HG02623 (cell line): ENCODE data around the gene TAF1B.
"Not testable (repeated sequence)": the region's sequence is repeated elsewhere in the genome, so short reads cannot be mapped to it uniquely, and the experiment has no call there.

ENCODE experiments used
- ATAC-seq: cut with Tn5 transposase; IDR thresholded peaks from one replicate; pipeline ENCODE4 v1.9.1; 2021; ENCODE audit warnings: moderate library complexity; ENCODE audit not compliant: unreplicated experiment

TAF1B gene

DNA sequence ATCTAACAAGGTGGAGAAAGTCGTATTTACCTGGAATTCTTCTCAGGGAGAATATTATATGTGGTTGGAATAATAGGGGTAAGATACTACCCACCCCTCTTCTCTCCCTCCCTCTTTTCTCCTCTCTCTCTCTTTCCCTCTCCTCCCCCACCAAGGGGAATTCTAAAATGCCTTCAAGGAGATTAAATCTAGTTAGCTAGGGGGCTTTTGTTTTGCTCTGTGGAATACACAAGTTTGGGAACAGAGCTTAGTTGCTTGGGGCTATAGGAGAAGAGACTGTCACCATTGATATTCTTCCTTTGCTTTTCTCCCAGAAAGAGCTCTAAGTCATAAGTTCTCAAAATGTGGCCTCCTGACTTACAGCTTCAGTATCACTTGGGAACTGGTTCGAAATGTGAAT is 34.5 kb downstream of the TAF1B start:
- no peak for ATAC-seq

DNA sequence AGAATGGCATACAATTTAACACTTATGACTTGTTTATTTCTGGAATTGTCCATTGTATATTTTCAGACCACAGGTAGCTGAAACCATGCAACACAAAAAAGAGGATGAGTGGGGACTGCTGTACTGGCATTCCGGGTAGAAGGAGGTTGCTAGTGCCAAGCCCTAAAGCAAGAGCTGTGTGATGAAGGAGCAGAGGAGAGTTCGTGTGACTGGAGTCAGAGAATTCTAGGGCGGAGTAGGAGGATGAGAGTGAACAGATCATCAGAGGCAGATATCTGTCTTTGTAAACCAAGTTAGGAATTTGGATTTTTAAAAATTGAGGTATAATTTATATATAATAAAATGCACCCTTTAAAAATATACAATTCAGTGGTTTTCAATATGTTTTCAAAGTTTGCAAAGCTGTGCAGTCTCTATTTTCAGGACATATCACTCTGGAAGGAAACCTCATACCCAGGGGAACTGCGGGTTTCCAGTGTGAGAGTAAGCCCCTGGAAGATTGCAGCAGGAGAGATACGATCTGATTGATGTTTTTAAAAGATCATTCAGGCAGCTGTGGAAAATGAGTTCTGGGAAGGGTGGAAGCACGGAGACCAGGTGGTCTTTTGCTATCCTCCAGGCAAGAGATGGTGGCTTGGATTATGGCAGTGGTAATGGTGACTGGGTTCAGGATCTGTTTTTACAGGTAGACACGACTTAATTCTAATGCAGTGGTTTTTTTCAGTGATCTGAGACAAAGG is 36.4 kb downstream of the TAF1B start:
- ATAC-seq: no peak

DNA sequence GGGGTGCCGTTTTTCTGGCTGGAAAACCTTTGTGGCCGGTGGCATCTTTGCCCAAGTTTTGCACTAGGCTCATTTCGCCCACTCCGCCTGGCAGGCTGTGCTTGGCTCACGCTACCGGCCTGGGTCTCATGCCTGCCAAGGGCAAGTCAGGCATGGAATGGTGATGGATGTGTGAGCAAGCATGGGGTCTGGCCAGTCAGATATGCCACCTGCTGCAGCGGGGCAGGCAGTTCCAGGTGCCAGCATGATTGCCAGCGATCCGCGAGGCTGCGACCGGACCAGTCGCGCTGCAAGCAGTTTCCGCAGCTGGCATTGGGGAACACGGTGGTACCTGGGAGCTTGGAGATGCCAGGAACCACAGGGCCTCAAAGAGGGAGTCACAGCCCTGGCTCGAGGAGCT is 40.6 kb downstream of the TAF1B start:
- ATAC-seq: no peak

DNA sequence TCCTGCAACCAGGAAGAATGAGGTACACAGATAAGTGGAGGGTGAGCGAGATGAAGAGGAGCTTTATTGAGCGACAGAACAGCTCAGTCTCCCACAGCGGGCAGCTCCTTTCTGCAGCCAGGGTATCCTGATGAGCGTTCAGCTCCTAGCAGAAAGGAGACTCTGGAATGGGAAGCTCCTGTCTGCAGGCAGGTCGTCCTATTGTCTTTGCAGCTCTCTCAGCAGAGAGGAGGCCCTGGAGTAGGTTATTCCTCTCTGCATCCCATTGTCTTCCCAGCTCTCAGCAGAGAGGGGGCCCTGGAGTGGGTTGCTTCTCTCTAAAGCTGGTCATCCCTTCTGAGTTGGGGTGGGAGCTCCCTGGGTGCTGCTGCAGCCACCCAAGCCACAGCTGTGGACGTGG is 41.2 kb downstream of the TAF1B start:
- no peak for ATAC-seq

DNA sequence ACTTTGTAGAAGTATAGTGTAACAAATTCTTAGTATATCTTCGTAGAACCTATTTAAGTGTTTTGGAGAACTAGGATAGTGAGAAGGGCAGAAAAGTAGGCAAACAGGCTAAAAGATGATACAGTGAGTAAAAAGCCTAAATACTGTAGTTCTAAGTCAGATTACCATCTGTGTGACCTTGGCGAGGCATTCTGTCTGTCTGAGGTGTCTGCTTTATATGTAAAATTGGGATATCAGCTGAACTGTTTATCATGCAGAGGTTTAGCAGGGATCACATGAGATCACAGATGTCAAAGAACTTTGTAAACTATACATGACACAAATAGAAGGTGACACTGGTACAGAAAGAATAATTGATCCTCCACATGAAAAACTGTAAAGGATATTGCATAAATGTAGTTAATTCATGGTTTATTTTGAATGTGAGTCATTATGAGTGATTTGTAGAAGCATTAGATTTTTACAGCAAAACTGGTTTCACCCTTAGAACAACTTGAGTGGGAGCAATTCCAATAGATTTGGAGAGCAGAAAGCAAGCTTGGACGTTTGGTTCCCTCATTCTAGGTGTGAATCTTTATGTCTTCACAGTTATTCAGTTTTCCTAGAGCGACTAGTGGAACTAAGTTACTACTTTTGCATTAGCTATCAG is 41.9 kb downstream of the TAF1B start:
- ATAC-seq: no peak

DNA sequence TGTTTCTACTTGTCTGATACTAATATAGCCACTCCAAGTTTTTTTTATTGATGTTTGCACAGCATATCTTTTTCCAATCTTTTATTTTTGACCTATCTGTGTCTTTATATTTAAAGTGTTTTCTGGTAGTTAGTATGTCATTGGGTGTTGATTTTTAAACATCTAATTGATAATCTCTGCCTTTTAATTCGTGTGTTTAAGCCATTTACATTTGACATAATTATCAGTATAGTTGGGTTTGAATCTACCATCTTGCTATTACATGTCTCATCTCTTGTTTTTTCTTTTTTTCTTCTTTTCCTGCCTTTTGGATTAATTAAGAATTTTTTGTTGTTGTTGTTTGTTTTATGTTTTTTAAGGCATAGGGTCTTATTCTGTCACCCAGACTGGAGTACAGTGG is 44.2 kb downstream of the TAF1B start:
- no peak for ATAC-seq

DNA sequence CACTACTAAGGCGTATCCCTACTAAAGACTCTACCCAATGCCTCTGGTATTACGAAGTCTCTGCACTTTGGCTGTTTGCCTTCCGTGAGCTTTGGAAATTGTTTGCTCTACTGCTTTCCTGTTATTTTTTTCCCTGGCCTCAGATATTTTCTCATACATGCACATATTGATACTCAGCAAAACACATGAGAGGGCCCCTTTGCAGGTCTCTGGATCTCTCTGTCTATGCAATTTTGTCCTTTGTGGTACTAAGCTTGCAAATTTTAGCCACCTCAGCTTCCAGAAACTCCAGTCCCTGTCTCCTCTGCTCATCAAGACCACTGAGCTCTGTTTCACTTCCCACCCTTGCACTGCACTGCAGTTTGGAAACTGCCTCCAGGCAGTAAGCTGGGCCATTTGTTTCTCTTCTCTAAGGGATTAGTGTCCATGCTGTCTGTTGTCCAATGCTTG is 46.6 kb downstream of the TAF1B start:
- ATAC-seq: no peak

DNA sequence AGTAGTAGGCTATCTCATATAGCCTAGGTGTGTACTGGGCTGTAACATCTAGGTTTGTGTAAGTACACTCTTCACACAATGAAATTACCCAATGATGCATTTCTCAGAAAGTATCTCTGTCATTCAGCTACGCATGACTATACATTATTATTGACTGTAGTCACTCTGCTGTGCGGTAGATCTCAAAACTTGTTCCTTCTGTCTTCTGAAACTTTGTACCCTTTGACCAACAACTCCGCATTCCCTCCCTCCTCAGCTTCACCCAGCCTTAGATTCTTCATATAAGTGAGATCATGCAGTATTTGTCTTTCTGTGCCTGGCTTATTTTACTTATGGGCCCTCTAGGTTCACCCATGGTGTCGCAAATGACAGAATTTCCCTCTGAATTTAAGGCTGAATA is 49.0 kb downstream of the TAF1B start:
- no peak for ATAC-seq

DNA sequence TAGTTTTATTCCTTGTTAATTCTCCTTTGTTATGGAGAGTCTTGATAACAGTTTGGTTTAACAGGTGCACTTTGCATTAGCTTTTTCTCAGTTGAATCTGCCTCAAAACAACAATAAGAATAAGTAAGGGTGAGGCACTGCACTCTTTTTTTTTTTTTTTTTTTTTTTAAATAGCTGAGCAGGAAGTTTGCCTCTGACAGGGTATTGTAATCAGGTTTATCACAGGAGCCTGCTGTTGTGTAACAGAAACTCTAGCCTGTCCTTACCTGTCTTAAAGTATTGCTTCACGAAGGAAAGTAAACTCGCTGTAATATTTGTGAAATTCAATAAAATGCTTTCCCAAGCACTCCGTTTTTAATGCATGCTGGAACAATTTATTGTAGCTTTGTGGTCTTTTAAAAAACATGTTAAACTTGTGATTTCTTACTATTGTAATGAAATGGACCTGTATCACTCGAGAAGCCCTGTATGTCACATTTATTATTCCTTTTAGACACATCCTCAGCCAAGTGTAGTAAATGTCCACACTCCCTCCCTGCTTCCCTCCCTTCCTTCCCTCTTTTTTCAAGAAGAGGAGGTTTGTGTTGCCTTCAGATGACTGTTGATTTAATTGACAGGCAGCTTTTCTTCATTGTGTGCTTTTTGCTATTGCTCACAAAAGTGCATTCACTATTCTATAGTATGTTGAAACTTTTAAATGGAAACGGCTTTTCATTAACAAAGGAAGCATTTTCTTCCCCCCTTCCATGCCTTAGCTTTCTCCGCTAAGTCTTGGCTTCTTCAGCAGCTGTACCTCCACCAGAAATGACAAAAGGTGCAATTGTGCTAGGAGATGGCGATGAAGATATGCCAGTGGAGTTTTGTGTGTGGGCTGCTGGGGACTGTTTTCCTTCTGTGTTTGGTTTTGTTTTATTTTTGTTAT is 52.7 kb downstream of the TAF1B start:
- no peak for ATAC-seq

DNA sequence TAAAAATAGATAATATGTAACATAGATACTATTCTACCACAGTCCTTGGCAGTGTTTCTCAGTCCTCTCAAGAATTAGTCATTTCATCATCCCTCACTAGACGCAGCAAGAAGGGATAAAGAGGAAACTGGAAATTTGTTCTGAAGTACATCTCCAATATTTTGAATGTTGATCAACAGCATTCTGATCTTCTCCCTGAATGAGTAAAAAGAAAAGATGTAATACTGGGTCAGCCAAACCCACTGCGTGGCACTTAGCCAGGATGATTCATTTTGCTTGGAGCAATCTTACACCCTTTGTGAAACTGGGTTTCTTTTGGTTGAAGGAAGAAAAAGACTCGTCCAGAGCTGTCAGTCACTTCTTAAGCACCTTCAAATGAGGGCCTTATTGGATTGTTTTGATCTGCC is 54.1 kb downstream of the TAF1B start:
- ATAC-seq: peak; percentile 73

DNA sequence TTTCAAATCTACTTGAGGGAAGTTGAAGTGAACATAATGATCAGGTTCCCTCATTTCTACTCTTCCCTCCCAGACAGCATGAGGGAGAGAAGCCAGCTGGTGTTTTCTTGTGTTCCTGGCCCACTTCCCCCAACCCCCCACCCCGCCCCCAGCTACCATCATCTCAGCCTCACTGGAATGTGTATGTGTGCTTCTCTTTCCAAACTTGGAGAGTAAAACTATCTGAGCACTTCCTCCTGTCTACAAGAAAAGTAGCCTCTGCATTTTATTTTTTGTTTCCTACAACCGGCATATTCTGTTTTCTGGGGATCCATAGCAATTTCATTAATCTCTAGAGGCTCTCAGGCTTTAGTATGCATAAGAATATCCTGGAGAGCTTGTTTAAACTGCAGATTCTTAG is 54.6 kb downstream of the TAF1B start:
- no peak for ATAC-seq

DNA sequence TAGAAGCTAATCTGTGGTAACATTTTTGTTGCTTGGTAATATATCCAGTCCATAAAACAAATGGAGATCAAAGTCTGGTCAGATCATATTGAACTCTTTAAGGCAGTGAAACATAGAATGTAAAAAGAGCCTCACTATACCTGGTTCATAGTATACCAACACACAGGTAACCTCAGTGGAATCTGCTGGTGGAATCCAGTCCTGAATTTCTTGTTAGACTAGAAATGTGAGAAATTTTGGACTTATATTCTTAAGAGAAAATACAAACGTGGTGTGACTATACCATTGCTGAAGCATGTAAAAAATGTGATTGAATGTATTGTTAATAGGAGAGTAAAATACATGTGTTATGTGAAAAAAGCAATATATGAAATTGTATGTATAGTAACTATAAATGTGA is 62.1 kb downstream of the TAF1B start:
- ATAC-seq: no peak

DNA sequence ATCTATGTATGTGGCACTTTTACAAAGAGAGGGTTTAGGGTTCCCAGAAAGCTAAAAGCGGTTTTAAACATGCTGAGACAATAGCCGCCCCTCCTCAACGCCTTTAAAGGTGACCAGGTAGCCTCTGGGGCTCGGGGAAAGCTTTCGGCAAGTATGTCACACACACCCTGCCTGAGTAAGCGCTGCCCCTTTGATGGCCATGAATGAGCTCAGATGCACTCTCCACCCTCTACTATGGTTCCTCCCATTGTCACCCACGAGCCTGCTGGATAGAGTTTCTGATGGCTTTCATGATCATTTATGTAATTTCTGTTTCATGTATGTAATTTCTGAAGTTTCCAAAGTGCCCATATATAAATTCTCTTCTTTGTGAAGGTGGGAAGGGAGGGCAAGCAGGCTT is 64.1 kb downstream of the TAF1B start:
- ATAC-seq: no peak

DNA sequence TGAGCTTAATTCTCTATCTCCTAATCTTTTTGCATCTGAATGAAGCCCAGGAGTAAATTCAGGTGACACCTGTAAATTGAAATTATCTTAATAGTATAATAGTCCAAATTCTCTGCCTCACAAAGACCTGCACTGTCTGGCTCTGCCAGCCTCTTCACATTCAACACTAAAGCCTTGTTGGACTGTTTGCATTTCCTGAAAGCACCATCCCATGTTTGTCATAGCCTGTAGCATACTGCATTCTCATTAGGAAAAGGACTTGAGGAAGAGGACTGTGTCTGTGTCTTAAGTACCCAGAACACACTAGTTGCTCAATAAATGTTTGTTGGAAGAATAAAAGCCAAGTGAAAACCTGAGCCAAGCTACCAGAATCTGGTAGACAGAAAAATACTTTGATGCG is 65.4 kb downstream of the TAF1B start:
- no peak for ATAC-seq

DNA sequence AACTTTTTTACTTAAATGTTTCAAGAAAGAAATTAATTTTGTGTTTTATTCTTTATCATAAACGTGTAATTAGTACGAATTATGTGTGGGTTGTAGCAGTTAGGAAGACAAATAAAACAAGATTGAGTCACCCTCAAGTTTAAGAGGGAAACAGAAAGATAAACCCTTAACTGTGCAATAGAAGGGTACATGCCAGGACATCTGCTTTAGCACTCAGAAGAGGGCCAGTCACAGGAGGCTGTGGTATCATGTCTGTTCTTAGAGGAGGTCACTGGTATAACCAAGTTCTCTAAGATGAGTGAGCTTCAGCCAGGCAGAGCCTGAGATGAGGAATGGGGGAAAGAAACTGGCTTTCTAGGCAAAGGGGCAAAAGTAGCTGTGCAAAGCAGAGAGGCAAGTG is 65.8 kb downstream of the TAF1B start:
- ATAC-seq: no peak

DNA sequence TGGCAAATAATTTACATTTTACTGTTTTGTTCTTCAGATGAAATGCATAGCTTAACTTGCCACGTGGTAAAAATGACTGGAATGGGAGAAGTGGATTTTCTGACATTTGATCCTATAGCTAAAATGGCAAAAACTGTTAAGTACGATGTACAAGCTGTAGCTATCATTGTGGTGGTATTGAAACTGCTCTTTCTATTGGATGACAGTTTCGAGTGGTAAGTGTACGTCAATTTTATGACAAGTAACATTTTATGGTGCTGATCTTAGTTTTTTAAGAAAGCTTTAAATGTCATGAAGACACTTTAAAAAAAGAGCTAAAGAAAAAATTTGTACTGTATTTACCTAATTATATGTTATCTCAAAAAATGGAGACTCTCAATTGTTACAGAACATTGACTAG is 67.4 kb downstream of the TAF1B start:
- ATAC-seq: no peak

DNA sequence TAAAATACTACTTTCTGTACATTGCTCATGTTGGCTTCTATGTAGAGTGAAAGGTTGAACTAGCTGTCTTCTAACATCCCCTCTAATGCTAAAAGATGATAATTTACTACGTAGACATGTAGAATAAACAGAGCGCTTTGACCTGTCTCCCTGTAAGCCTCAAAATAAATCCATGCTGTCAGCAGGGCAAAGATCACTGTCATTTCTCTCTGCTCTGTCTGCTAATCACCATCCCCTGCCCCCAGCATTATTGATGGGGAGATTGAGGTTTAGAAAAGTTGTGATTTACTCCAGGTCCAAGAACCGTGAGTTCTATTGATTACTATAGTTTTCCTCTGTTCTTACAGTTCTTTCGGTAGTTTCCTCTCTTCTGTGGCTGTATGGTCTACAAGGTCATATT is 69.2 kb downstream of the TAF1B start:
- ATAC-seq: no peak

DNA sequence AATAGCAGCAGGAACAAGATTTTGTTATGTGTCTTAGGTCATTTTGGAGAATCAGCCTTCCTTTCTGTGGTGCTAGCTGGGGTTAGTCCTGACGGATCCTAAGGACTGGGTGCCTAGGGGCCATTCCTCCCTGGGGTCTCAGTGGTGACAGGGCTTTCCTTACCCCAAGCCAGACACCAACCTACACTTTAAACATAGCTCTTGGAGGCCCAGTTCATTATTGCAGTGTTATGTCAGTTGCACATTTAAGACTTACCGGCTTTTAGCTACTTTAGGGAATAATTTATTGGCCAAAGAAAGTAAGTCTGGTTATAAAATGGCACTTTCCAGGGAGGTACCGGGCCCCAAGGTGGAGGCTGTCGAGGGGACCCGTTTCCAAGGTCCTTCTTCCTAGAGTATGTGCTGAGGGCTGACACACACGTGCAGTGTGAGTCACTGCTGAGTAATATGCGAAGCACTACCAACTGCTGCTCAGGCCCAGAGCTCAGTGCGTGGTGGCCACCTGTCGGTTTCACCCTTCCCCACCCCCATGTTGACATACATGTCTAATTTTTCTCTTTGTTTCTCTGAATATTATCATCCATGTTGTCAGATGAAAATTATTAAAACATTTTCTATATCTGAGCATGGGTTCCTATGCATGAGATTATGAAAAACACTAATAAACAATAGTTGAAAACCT is 71.3 kb downstream of the TAF1B start:
- ATAC-seq: peak; percentile 91

DNA sequence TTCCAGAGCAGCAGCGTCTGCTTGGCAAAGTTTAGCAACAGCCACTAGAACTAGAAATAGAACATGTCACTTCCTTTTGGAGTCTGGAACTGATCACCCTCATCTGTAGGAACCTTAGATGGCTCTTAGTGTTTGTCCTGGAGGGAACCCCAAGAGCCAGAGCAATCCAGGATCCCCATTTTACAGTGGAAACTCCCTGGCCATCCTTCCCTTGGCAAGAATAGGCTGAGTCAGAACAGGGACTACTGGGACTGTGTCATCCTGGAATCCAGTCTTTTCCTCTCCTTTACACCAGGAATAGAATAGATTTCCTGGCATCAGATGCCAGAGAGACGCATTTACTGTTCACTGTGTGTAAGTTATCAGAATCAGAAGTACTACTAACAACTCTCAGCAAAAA is 75.0 kb downstream of the TAF1B start:
- ATAC-seq: no peak

DNA sequence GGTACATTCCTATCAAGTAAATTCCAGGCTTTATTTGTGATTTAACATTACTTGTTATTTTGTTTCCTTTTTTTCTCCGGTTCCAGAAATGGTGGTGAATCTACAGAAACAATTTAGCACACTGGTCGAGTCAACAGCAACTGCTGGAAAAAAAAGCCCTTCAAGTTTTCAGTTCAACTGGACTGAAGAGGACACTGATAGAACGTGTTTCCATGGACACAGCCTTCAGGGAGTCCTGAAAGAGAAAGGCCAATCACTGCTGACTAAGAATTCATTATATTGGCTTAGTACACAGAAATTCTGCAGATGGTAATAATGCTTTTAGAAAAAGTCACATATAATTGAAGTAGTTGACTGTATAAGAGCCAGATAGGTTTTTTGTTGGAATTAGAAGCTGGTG is 76.2 kb downstream of the TAF1B start:
- ATAC-seq: no peak

DNA sequence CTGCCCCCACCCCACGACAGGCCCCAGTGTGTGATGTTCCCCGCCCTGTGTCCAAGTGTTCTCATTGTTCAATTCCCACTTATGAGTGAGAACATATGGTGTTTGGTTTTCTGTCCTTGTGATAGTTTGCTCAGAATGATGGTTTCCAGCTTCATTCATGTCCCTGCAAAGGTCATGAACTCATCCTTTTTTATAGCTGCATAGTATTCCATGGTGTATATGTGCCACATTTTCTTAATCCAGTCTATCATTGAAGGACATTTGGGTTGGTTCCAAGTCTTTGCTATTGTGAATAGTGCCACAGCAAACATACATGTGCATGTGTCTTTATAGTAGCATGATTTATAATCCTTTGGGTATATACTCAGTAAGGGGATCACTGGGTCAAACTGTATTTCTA is 83.7 kb downstream of the TAF1B start:
- not testable (repeated sequence) for ATAC-seq
